HepG2 (cell line): ENCODE results near the gene AP3B2. TPM values are rescaled to one million over a fixed set of nuclear protein-coding genes. Genes with fewer than 3 reads are reported as not detected.

Source experiments
- AFF4 ChIP-seq: sonication (generic); formaldehyde crosslinking; IDR thresholded peaks from 2 replicates; pipeline ENCODE4 v1.4.0; 2020; ENCODE audit warnings: missing genetic modification reagents
- CAMTA2 ChIP-seq: sonication (generic); formaldehyde crosslinking; IDR thresholded peaks from 2 replicates; pipeline ENCODE4 v1.4.0; 2020; ENCODE audit warnings: mild to moderate bottlenecking, missing genetic modification reagents, borderline replicate concordance
- HOXD1 ChIP-seq: sonication (generic); formaldehyde crosslinking; IDR thresholded peaks from 2 replicates; pipeline ENCODE4 v1.5.0; 2020; ENCODE audit warnings: missing genetic modification reagents
- PBX3 ChIP-seq: sonication (generic); formaldehyde crosslinking; IDR thresholded peaks from 2 replicates; pipeline ENCODE4 v1.8.1; 2023; ENCODE audit warnings: missing genetic modification reagents, inconsistent platforms, borderline replicate concordance
- PCBP2 ChIP-seq: fragments of 200-400 bp; formaldehyde crosslinking; optimal IDR thresholded peaks from 2 replicates; pipeline ENCODE3; 2018; ENCODE audit warnings: low read length, low read depth; ENCODE audit not compliant: poor library complexity, severe bottlenecking
- ZNF318 ChIP-seq: sonication (generic); formaldehyde crosslinking; IDR thresholded peaks from 2 replicates; pipeline ENCODE4 v1.4.0; 2020; ENCODE audit warnings: mild to moderate bottlenecking, missing genetic modification reagents
- polyA plus RNA-seq, 8 experiments: library from polyadenylated mRNA; depleted of rRNA in 3 of 8; stranded (reverse) in 7 of 8; unstranded in 1 of 8; fragments of >200 nt; fragmentation: Illumina TruSeq in 4 of 8; extraction: Trizol in 4 of 8; gene quantifications; 2 replicates each; pipeline versions ENCODE4 v1.2.1 to v1.2.3, GENCODE V29; 2011 to 2016; ENCODE audit warnings: low read depth in 4 of 8, missing spikeins in 1 of 8, mixed read lengths in 1 of 8; ENCODE audit not compliant: insufficient read depth in 1 of 8
- total RNA-seq, 5 experiments: library from RNA; depleted of rRNA; stranded (reverse); fragments of >200 nt; fragmentation: Illumina TruSeq; extraction: Trizol; gene quantifications; 2 replicates each; pipeline ENCODE4 v1.2.3, GENCODE V29; 2016; ENCODE audit warnings: low read depth in 1 of 5
- TF ChIP-seq, protein P1 (sequence below): sonication (generic); formaldehyde crosslinking; IDR thresholded peaks from 2 replicates; pipeline ENCODE4 v1.8.0; 2022; ENCODE audit warnings: missing genetic modification reagents, mild to moderate bottlenecking, borderline replicate concordance

Gene AP3B2
- total and polyA plus RNA-seq, 2 of the 13 experiments (the other 11 are each of a cell fraction or from before 2014, with no cell fraction given), result not detected

GRCh38 chr15:82666606-82667005 lies 43.1 kb downstream of the AP3B2 start (continued):
- no peak for TF ChIP-seq ZNF318 (CRISPR knock-in tag)
- TF ChIP-seq PCBP2, result no peak
- TF ChIP-seq, protein P1, sequence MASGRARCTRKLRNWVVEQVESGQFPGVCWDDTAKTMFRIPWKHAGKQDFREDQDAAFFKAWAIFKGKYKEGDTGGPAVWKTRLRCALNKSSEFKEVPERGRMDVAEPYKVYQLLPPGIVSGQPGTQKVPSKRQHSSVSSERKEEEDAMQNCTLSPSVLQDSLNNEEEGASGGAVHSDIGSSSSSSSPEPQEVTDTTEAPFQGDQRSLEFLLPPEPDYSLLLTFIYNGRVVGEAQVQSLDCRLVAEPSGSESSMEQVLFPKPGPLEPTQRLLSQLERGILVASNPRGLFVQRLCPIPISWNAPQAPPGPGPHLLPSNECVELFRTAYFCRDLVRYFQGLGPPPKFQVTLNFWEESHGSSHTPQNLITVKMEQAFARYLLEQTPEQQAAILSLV (CRISPR knock-in tag), result no peak
- no peak for TF ChIP-seq HOXD1 (CRISPR knock-in tag)
- no peak for TF ChIP-seq AFF4 (CRISPR knock-in tag)
- TF ChIP-seq PBX3 (CRISPR knock-in tag), result no peak
- TF ChIP-seq CAMTA2 (CRISPR knock-in tag), result no peak
